SJCRH30 (cell line): ENCODE measurements around the gene G6PC3. TPM values are rescaled to one million over a fixed set of nuclear protein-coding genes. Genes with fewer than 3 reads are reported as not detected.
"Not testable (repeated sequence)": the region's sequence is repeated elsewhere in the genome, so short reads cannot be mapped to it uniquely, and the experiment has no call there.

ENCODE experiments used
- DNase-seq, 2 experiments: peaks; one replicate each; pipeline ENCODE4 v3.0.0-alpha.2; 2015 to 2020
- H3K27ac ChIP-seq: fragments of 250-450 bp; sonication (Bioruptor Pico); 2 replicates; pipeline ENCODE4 v1.5.1; 2020; ENCODE audit warnings: mild to moderate bottlenecking, moderate library complexity
- H3K27me3 ChIP-seq: fragments of 250-450 bp; sonication (Bioruptor Pico); 2 replicates; pipeline ENCODE4 v1.5.1; 2020; ENCODE audit warnings: mild to moderate bottlenecking, moderate library complexity
- H3K36me3 ChIP-seq: fragments of 250-450 bp; sonication (Bioruptor Pico); 2 replicates; pipeline ENCODE4 v1.5.1; 2020; ENCODE audit warnings: mild to moderate bottlenecking, moderate library complexity
- H3K4me1 ChIP-seq: fragments of 250-450 bp; sonication (Bioruptor Pico); 2 replicates; pipeline ENCODE4 v1.5.1; 2020; ENCODE audit warnings: mild to moderate bottlenecking, moderate library complexity
- H3K4me3 ChIP-seq: fragments of 250-450 bp; sonication (Bioruptor Pico); 2 replicates; pipeline ENCODE4 v1.5.1; 2020; ENCODE audit warnings: mild to moderate bottlenecking, moderate library complexity
- H3K9me3 ChIP-seq: fragments of 250-450 bp; sonication (Bioruptor Pico); replicated peaks from 2 replicates; pipeline ENCODE4 v1.5.1; 2020; ENCODE audit warnings: mild to moderate bottlenecking, moderate library complexity
- total RNA-seq: library from RNA; depleted of rRNA; stranded (reverse); fragments of >200 nt; shearing (Covaris generic); gene quantifications from 2 replicates; pipeline ENCODE4 v1.2.3, GENCODE V29; 2014

Gene G6PC3
- total RNA-seq, 1 experiment from 2014 or later, result 37.3 TPM

GRCh38 chr17:44084921-44085320 lies 14.4 kb downstream of the G6PC3 start:
- Histone ChIP-seq H3K4me1 (peaks cover 10% of the 10 kb centered on the region; the same call in 1 of the 2 replicates), H3K27me3 (no peaks in the 10 kb centered on the region), H3K27ac (no peak overlapping the region), H3K36me3 (peaks cover 39% of the 10 kb centered on the region), H3K9me3 (no peaks in the 10 kb centered on the region), H3K4me3 (no peak overlapping the region)
- DNase-seq, result no peak

- Histone ChIP-seq H3K4me3 (no peak overlapping the region), H3K27me3 (no peaks in the 10 kb centered on the region), H3K36me3 (peaks cover 41% of the 10 kb centered on the region), H3K27ac (no peak overlapping the region), H3K4me1 (peaks cover 10% of the 10 kb centered on the region; the same call in 1 of the 2 replicates), H3K9me3 (no peaks in the 10 kb centered on the region)
- DNase-seq, result no peak
Observed at GRCh38 chr17:44085908-44086307, 15.4 kb downstream of the G6PC3 start.

- no peak overlapping the region for H3K4me3 ChIP-seq
- H3K9me3 ChIP-seq, result no peaks in the 10 kb centered on the region
- peak; percentile 45 to 51 for DNase-seq
- H3K4me1 ChIP-seq, result peaks cover 10% of the 10 kb centered on the region; the same call in 1 of the 2 replicates
- H3K27me3 ChIP-seq, result no peaks in the 10 kb centered on the region
- peaks cover 47% of the 10 kb centered on the region for H3K36me3 ChIP-seq
- H3K27ac ChIP-seq, result no peak overlapping the region; the same call in 1 of the 2 replicates
Observed at GRCh38 chr17:44086364-44087311, 16.1 kb downstream of the G6PC3 start.

GRCh38 chr17:44087319-44087718 lies 16.8 kb downstream of the G6PC3 start:
- Histone ChIP-seq H3K36me3 (peaks cover 43% of the 10 kb centered on the region), H3K9me3 (no peaks in the 10 kb centered on the region), H3K4me3 (no peak overlapping the region), H3K27ac (no peak overlapping the region; the same call in 1 of the 2 replicates), H3K27me3 (no peaks in the 10 kb centered on the region), H3K4me1 (peaks cover 10% of the 10 kb centered on the region; the same call in 1 of the 2 replicates)
- no peak for DNase-seq

DNA sequence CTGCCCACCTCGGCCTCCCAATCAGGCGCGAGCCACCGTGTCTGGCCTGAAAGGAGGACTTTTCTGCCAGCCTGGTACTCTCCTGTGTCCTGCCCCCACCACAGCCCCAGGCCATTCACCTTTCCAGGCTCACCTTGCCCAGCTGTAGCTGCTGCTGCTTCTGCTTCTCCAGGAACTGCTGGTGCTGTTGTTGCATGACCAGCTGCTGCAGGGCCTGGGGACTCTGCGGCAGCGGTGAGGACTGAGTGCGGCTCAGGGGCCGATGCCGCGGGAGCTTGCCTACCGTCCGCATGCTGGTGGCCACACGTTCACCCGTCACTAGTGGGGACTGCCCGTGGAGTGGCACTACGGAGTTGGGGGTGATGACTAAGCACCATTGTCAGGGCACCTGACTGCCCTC lies 17.7 kb downstream of the G6PC3 start:
- Histone ChIP-seq H3K27ac (no peak overlapping the region), H3K4me1 (peaks cover 10% of the 10 kb centered on the region; the same call in 1 of the 2 replicates), H3K9me3 (no peaks in the 10 kb centered on the region), H3K36me3 (peaks cover 39% of the 10 kb centered on the region), H3K27me3 (no peaks in the 10 kb centered on the region), H3K4me3 (no peak overlapping the region)
- DNase-seq, result no peak

DNA sequence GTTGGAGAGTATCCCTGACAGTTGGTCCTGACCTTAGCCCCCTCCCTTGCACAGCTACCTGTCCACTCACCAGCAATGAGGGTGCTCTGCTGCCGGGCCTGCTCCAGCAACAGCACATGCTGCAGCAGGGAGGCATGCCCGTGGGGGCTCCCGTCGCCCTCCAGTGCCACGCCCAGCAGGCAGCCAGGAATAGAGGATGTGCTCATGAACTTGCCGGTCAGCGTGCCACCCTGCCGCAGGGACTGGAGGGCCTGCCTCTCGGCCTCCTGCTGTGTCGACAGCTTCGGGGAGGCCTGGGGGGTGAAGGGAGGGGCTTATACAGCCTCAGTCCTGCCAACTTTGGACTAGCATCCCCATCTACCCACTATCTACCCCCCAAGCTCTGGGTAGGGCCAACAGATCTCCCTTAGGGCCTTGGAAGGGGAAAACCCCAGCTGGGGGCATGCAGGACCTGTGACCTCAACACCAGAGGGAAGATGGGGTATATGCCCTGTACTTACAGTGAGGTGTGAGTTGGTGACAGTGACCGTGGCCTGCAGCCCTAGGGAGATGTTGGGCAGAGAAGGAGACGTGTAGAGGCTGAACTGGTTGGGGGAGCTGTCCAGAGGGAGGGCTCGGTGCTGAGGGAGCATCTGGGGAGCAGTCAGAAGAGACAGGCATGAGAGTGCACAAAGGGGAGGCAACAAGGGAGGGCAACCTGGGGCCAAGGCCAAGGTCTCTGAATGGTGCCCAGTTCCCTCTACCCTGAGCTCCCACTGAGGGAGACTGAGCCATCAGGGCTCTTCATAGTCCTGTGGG lies 20.9 kb downstream of the G6PC3 start:
- DNase-seq, result no peak
- peaks cover 26% of the 10 kb centered on the region for H3K36me3 ChIP-seq
- peaks cover 31% of the 10 kb centered on the region for H3K4me1 ChIP-seq
- H3K9me3 ChIP-seq, result no peaks in the 10 kb centered on the region
- no peak overlapping the region for H3K27ac ChIP-seq
- H3K4me3 ChIP-seq, result no peak overlapping the region
- H3K27me3 ChIP-seq, result no peaks in the 10 kb centered on the region

DNA sequence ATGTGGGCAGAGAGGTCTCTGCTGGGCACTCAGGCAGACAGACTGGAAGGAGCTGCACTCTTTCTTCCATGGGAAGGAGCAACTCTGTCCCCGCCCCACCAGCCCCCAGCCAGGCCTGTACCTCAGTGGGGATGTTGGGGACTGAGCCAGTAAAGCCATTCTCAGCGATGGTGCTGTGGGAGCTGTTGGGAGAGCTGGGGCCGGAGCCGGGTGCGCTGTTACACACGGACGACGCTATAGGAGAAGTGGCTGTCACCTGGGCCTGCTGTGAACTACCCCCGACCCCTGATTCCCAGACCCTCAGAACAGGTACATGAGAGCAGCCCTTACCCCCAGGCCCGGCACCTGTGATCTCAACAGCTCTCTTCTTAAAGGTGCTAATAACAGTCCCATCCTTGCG lies 21.5 kb downstream of the G6PC3 start:
- Histone ChIP-seq H3K4me1 (peaks cover 33% of the 10 kb centered on the region), H3K4me3 (no peak overlapping the region), H3K27me3 (no peaks in the 10 kb centered on the region), H3K36me3 (peaks cover 26% of the 10 kb centered on the region), H3K27ac (no peak overlapping the region), H3K9me3 (no peaks in the 10 kb centered on the region)
- DNase-seq, result no peak

GRCh38 chr17:44093231-44093900 lies 22.8 kb downstream of the G6PC3 start:
- Histone ChIP-seq H3K27me3 (no peaks in the 10 kb centered on the region), H3K9me3 (no peaks in the 10 kb centered on the region), H3K4me3 (no peak overlapping the region), H3K27ac (no peak overlapping the region), H3K4me1 (peaks cover 39% of the 10 kb centered on the region), H3K36me3 (peaks cover 23% of the 10 kb centered on the region)
- DNase-seq, result no peak

GRCh38 chr17:44094701-44095387 lies 24.3 kb downstream of the G6PC3 start:
- peaks cover 39% of the 10 kb centered on the region for H3K4me1 ChIP-seq
- peak overlapping the region; percentile 91 for H3K27ac ChIP-seq
- H3K27me3 ChIP-seq, result no peaks in the 10 kb centered on the region
- no peaks in the 10 kb centered on the region for H3K9me3 ChIP-seq
- H3K4me3 ChIP-seq, result no peak overlapping the region
- no peak for DNase-seq
- H3K36me3 ChIP-seq, result peaks cover 19% of the 10 kb centered on the region

DNA sequence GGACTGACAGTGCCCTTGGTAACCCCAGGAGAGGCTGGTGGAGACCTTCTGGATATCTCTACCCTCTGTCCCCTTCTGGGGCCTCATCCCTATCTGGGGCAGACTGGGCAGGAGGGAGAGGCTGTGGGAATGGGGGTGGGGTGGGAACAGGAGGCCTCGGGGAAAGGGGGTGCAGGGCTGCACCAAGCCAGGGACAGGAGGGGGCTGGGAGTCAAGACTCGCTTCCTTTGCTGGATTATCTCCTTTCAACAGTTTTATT lies 24.8 kb downstream of the G6PC3 start:
- H3K27me3 ChIP-seq, result no peaks in the 10 kb centered on the region
- no peaks in the 10 kb centered on the region for H3K9me3 ChIP-seq
- no peak overlapping the region for H3K4me3 ChIP-seq
- peak overlapping the region; percentile 91 for H3K27ac ChIP-seq
- H3K36me3 ChIP-seq, result peaks cover 15% of the 10 kb centered on the region
- peaks cover 39% of the 10 kb centered on the region for H3K4me1 ChIP-seq
- no peak for DNase-seq

DNA sequence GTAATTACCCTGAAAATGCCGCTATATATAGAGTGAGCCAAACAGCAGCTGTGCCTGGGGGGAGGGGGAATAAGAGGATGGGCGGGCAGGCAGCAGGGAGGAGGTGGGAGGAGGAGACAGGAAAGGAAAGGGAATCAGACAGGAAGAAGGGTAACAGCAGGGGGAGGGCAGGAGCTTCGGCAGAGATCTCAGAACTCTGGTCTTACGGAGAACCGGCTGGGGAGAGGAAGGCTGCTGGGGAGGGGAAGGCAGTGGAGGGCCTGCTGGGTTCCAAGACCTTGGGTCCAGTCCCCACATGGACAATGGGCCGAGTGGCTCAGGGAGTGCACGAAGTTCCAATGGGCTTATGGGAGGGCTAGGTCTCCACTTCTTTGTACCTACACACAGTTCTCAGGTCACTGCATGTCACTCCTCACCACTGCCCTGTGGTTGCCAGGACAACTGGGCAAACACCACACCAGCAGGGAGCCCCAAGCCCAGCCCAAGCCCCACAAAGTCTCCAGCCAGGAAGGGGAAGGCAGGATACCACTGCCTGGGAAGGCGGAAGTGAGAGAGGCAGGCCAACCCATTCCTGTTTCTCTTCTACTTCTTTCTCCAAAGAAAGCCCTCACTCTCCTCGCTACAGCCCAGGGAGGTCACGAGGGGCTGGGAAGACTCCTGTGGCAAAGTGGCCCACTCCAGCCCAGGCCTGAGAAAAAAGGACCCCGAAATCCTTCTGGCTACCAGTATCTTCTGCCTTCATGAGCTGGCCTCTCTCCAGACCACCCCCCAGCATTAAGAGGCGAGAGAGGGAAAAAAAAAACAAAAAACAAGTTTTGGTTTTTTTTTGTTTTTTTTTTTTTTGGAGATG lies 25.3 kb downstream of the G6PC3 start:
- H3K36me3 ChIP-seq, result peaks cover 13% of the 10 kb centered on the region
- peak overlapping the region; percentile 38 for H3K4me3 ChIP-seq
- H3K27ac ChIP-seq, result peak overlapping the region; percentile 91
- peak; percentile 99 for DNase-seq
- H3K4me1 ChIP-seq, result peaks cover 39% of the 10 kb centered on the region
- no peaks in the 10 kb centered on the region for H3K27me3 ChIP-seq
- H3K9me3 ChIP-seq, result no peaks in the 10 kb centered on the region

DNA sequence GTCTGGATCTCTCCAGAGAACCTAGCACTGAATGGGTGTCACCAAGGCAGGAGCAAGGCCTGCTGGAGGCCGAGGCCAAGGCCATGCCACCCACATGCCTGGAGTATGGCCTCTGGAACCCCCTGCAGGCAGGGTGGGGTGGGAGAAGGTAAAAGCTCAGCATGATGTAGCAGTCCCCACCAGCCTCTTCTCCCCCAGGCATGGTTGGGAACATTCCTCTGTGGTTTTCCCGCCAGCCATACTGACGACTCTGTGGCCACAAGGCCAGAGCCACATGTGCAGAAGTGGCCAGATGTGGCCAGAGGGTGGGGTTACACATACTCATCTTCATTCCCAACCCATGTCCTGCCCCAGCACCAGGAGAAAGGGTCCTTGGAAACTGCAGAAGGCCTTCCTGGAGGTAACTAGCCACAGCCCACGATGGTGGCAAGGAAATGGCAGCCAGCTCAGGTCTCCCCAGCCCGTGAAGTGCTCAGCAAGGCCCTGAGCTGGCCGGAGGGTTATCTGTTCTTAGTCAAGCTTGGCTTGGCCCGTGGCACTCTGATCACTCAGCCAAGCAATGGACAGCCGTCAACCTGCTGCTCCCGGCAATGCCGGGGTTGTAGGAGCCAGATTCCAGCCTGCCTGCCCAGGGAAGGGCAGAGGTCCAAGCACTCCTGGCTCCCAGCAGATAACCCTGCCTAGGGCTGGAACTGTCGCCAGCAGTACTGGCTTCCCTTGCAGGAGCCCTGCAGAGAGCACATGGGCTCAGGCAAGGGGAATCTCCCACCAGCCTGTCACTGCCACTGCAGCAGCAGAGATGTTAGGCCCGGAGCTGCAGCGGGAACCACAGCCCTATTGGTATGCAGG lies 26.8 kb downstream of the G6PC3 start:
- DNase-seq, result peak; percentile 80 to 82
- Histone ChIP-seq H3K27me3 (no peaks in the 10 kb centered on the region), H3K4me1 (peaks cover 42% of the 10 kb centered on the region)

GRCh38 chr17:44101858-44102257 lies 31.3 kb downstream of the G6PC3 start:
- not testable (repeated sequence) for H3K27ac ChIP-seq, H3K4me3 ChIP-seq, H3K9me3 ChIP-seq, H3K27me3 ChIP-seq, H3K36me3 ChIP-seq
- H3K4me1 ChIP-seq, result peaks cover 47% of the 10 kb centered on the region
- DNase-seq, result peak; percentile 57 to 72

More for the DNA sequence above, 26.8 kb downstream of the G6PC3 start:
- H3K4me3 ChIP-seq, result no peak overlapping the region
- peak overlapping the region; percentile 91 for H3K27ac ChIP-seq
- peaks cover 2% of the 10 kb centered on the region for H3K36me3 ChIP-seq
- H3K9me3 ChIP-seq, result no peaks in the 10 kb centered on the region
